ENCODE data around the gene F12. TPM values are rescaled to one million over a fixed set of nuclear protein-coding genes. Genes with fewer than 3 reads are reported as not detected.

The F12 gene
- total and polyA plus RNA-seq, 2 of the 8 experiments (the other 6 are each of a cell fraction or from before 2014, with no cell fraction given) = 6.5 to 7.8 TPM

DNA sequence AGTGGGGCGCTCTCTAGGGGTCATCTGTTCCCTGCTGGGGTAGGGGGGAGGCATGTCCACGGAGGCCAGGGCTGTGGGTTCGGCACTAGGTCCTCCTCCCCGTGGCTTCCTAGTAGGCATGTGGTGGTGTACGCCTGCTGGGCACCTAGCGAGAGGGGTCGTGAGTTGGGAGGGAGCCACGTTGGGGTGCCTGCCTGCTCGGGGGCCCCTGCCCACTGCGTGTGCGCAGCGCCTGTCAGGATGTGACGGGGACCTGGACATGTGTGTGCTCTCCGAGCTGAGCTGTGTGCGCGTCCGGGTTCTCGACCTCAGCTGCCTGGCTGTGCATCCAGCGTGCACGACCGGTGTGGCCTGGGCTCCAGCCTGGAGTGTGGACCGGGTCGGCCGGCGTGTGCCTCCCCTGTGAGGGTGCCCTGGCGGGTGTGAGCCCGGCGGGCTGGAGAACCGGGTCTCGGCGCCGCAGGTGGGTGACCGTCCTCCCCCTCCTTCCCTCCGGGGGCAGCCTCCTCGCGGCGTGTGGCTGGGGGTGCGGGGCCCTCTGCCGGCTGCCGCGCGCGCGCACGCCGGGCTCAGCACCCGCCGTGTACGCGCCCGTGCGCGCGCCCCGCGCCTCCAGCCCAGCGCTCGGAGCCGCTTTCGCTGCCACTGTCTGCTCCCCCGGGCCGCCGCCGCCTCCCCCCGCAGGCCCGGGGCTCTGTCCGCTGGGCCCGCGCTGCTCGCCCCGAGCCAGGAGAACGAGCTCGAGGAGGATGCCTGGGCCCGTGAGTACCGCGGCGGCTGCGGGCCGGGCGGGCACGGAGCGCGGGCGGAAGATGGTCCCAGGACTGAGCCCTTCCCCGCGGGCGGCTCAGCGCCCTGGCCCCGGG is 37.1 kb upstream of the F12 start, which contains the start of gene PRR7:
TSS of gene PRR7 (plus strand) at position 615 of the 866 bp plus-strand sequence. CDS start 8,254 bp downstream, outside the sequence.
- POLR2A ChIA-PET (ENCODE audit: partially characterized antibody) = interaction anchor here (0.6 to 67.5 kb wide), 17 partner anchors 10 to 142 kb away, joined by 3 to 3349 read pairs (median 8); partner anchors contain the start of genes DBN1, DOK3, F12 and GRK6
- TF ChIP-seq, protein P1, sequence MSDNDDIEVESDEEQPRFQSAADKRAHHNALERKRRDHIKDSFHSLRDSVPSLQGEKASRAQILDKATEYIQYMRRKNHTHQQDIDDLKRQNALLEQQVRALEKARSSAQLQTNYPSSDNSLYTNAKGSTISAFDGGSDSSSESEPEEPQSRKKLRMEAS (IDR thresholded peaks at IDR 0.05) = peak; percentile 23; the same call in 1 of the 2 replicates
- TF ChIP-seq JUND (IDR thresholded peaks at IDR 0.05; ENCODE audit: low read length) (no peak), HDAC6 (IDR thresholded peaks at IDR 0.05; ENCODE audit: low read depth, low read length) (no peak), TAF1 (IDR thresholded peaks at IDR 0.05; ENCODE audit: low read depth, low read length) (no peak), CREB1 (IDR thresholded peaks at IDR 0.05) (no peak), FOSL1 (IDR thresholded peaks at IDR 0.05; ENCODE audit: insufficient read depth, low read depth, low read length) (no peak), CBX5 (IDR thresholded peaks at IDR 0.05; ENCODE audit: low read depth, low read length) (no peak), SRF (IDR thresholded peaks at IDR 0.05; ENCODE audit: low read depth, low read length) (no peak), KDM4A (IDR thresholded peaks at IDR 0.05; ENCODE audit: low read depth, low read length, severe bottlenecking) (peak; percentile 34)
- TF ChIP-seq, protein P2, sequence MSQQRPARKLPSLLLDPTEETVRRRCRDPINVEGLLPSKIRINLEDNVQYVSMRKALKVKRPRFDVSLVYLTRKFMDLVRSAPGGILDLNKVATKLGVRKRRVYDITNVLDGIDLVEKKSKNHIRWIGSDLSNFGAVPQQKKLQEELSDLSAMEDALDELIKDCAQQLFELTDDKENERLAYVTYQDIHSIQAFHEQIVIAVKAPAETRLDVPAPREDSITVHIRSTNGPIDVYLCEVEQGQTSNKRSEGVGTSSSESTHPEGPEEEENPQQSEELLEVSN (IDR thresholded peaks at IDR 0.05) = no peak

More for the DNA sequence above, 37.1 kb upstream of the F12 start, which contains the start of gene PRR7:
- H4K8ac ChIP-seq (ENCODE audit: extremely low read depth, insufficient read depth, low read length) = peak within 1 kb of the TSS; percentile 87
- H4K20me1 ChIP-seq (replicated peaks in 1 of 2; ENCODE audit: control insufficient read depth in 1 of 2, insufficient read depth in 2 of 2, low read length in 2 of 2) = peaks cover 0 to 7% of the 10 kb centered on the region in 2 experiments
- peak within 1 kb of the TSS; percentile 88; the same call in 1 of the 2 replicates for H2BK15ac ChIP-seq (ENCODE audit: low read length)
- H3K79me1 ChIP-seq (ENCODE audit: low read depth, low read length) = no peaks in the 10 kb centered on the region; the same call in none of the 2 replicates
- H3K9me3 ChIP-seq (ENCODE audit: insufficient read depth in 2 of 2, low read depth in 1 of 2, low read length in 1 of 2) = no peaks in the 10 kb centered on the region
- peaks cover 0 to 30% (median 15%) of the 10 kb centered on the region in 4 experiments; a peak in 6 of 7 replicates for H3K4me1 ChIP-seq (replicated peaks in 1 of 4; ENCODE audit: control insufficient read depth in 3 of 4, insufficient read depth in 4 of 4, low read length in 3 of 4)
- peak within 1 kb of the TSS; percentile 93 for H4K5ac ChIP-seq (ENCODE audit: insufficient read length, low read depth, low read length)
- H3K23me2 ChIP-seq (ENCODE audit: low read depth, low read length) = peaks cover 9% of the 10 kb centered on the region
- peak within 1 kb of the TSS; percentile 68; the same call in 1 of the 2 replicates for H2BK5ac ChIP-seq (ENCODE audit: low read depth, low read length)
- no peak within 1 kb of the TSS for H3K56ac ChIP-seq (replicated peaks; ENCODE audit: insufficient read length, low read depth, low read length)
- H2BK20ac ChIP-seq (ENCODE audit: low read length) = no peak within 1 kb of the TSS
- H3K9ac ChIP-seq (replicated peaks in 1 of 4; ENCODE audit: extremely low read depth in 1 of 4, low read depth in 3 of 4, low read length in 3 of 4) = peak within 1 kb of the TSS; percentile 7 to 76 (median 72); a peak in 6 of 7 replicates
- H2BK12ac ChIP-seq (ENCODE audit: low read depth, low read length) = peak within 1 kb of the TSS; percentile 45; the same call in 1 of the 2 replicates
- H3K36me3 ChIP-seq (ENCODE audit: control insufficient read depth in 2 of 4, insufficient read depth in 4 of 4, low read length in 3 of 4) = peaks cover under 1 to 4% (median under 1%) of the 10 kb centered on the region in 4 experiments; a peak in 2 of 8 replicates
- peaks cover 0 to 13% (median 5%) of the 10 kb centered on the region in 4 experiments; a peak in 5 of 7 replicates for H3K27me3 ChIP-seq (replicated peaks in 1 of 4; ENCODE audit: control insufficient read depth in 3 of 4, extremely low read depth in 1 of 4, insufficient read depth in 3 of 4, low read length in 3 of 4)
- peak within 1 kb of the TSS; percentile 99 for H4K91ac ChIP-seq (replicated peaks; ENCODE audit: insufficient read length, low read length)
- FAIRE-seq (no peak), DNase-seq (ENCODE audit: low read depth in 1 of 2, low spot score in 2 of 2) (peak in 1 of 2 experiments; percentile 81)
- H3K18ac ChIP-seq (ENCODE audit: extremely low read depth, low read length) = peak within 1 kb of the TSS; percentile 93
- peak within 1 kb of the TSS; percentile 89 to 93 for H3K4me2 ChIP-seq (ENCODE audit: insufficient read depth in 1 of 2, low read depth in 2 of 2, low read length in 2 of 2)
- 7% methylated on average over 48 of the region's 89 CpGs; no CpG with 5 or more reads in 1 of the 2 experiments for WGBS, 2 experiments (ENCODE audit: extremely low coverage in 1 of 2, insufficient coverage in 1 of 2, insufficient read length in 1 of 2, insufficient replicate concordance in 2 of 2, low coverage in 1 of 2, low lambda C conversion rate in 2 of 2, missing lambda C conversion rate in 1 of 2)
- H2BK120ac ChIP-seq (replicated peaks; ENCODE audit: low read depth, low read length) = peak within 1 kb of the TSS; percentile 30
- CTCF ChIA-PET (ENCODE audit: partially characterized antibody) = interaction anchor here (0.6 to 23.6 kb wide), 11 partner anchors 7 to 138 kb away, joined by 3 to 430 read pairs (median 5); partner anchors contain the start of genes F12, PDLIM7, PFN3 and SLC34A1
- H3K14ac ChIP-seq (ENCODE audit: insufficient read length) = no peak within 1 kb of the TSS
- peak within 1 kb of the TSS; percentile 59 for H3K27ac ChIP-seq (ENCODE audit: low read depth, low read length)
- no peak within 1 kb of the TSS for H2AK5ac ChIP-seq (ENCODE audit: low read depth, low read length)
- 0 out of 2 replicates have a peak within 1 kb of the TSS, but pooled peaks have one; percentile 14 for H2AFZ ChIP-seq (ENCODE audit: low read length)
- H3K79me2 ChIP-seq (ENCODE audit: control insufficient read depth in 1 of 2, insufficient read depth in 2 of 2, low read length in 2 of 2) = no peaks in the 10 kb centered on the region
- H3K4me3 ChIP-seq (ENCODE audit: extremely low read depth in 1 of 4, insufficient read depth in 2 of 4, low read depth in 3 of 4, low read length in 4 of 4) = peak within 1 kb of the TSS; percentile 46 to 74 (median 64)
- peak within 1 kb of the TSS; percentile 87 for H3K4ac ChIP-seq (replicated peaks; ENCODE audit: insufficient read length, low read depth, low read length)
- no peak within 1 kb of the TSS for H3K23ac ChIP-seq (ENCODE audit: insufficient read length)
